Sigmoid colon (tissue), 3 donors: ENCODE measurements around the gene MDM4.

Source experiments
- POLR2A ChIP-seq, 2 donors: fragments of 450-650 bp; IDR thresholded peaks; one replicate each; pipeline ENCODE4 v1.6.1; 2016; ENCODE audit warnings: antibody characterized with exemption in 2 of 2, mild to moderate bottlenecking in 2 of 2, moderate library complexity in 2 of 2
- TF ChIP-seq, protein P1 (sequence below), 4 experiments: fragments of 450-650 bp in 3 of 4; fragments of 200-600 bp in 1 of 4; IDR thresholded peaks; one replicate each; pipeline ENCODE4 v1.5.1; 2016 to 2019; ENCODE audit warnings: antibody characterized with exemption in 4 of 4, mild to moderate bottlenecking in 3 of 4, moderate library complexity in 2 of 4

DNA sequence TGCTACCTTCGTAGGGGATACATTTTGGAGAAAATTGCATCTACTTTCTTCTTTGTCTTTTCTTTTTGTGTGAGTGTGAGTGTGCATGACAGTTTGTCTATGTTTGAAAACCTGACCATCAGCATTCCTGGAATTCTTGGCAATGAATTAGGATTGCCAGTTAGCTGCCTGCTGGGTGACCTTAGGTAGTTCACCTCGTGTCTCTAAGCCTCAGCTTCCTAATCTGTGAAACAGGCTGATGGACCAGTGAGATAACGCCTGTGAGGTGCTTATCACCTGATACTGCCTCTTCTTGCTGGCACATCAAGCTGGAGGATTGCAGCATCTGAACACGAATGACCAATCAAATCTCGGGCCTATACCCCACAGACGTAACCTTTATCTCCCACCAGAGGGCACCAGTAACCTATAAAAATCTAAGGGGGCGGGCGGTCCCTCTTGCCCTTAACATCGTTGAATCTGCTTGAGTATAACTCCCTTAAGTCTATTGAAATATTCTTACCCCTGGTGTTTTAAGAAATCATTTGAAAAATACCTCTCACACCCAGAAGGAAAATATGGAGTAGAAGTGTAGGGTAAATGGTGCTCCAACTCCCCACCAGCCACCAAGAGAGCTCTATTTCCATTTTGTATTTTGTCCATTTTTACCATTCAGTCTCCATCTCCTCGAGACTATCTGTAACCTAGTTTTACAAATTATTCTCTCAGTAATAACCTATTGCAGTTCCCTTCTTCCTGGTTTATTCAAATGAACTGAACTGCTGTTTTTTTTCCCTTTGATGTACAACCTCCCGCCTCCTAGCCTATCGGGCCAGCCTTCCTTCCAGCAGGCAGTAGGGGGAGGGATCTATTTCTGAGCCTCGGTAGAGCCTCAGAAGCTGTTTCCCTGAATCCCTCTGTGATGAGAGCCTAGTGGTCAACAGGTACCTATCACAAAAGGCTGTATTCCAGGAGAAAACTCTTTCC, 49.7 kb downstream of the MDM4 start:
- TF ChIP-seq, protein P1, sequence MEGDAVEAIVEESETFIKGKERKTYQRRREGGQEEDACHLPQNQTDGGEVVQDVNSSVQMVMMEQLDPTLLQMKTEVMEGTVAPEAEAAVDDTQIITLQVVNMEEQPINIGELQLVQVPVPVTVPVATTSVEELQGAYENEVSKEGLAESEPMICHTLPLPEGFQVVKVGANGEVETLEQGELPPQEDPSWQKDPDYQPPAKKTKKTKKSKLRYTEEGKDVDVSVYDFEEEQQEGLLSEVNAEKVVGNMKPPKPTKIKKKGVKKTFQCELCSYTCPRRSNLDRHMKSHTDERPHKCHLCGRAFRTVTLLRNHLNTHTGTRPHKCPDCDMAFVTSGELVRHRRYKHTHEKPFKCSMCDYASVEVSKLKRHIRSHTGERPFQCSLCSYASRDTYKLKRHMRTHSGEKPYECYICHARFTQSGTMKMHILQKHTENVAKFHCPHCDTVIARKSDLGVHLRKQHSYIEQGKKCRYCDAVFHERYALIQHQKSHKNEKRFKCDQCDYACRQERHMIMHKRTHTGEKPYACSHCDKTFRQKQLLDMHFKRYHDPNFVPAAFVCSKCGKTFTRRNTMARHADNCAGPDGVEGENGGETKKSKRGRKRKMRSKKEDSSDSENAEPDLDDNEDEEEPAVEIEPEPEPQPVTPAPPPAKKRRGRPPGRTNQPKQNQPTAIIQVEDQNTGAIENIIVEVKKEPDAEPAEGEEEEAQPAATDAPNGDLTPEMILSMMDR (IDR thresholded peaks at IDR 0.05): peak; percentile 52 to 71 (median 66)
- TF ChIP-seq POLR2A (IDR thresholded peaks at IDR 0.05): no peak
